HG02852 (cell line): ENCODE results near the gene OPA3.

Experiments
- ATAC-seq: cut with Tn5 transposase; IDR thresholded peaks from one replicate; pipeline ENCODE4 v1.9.1; 2021; ENCODE audit warnings: mild to moderate bottlenecking, moderate library complexity; ENCODE audit not compliant: unreplicated experiment

Gene OPA3

DNA sequence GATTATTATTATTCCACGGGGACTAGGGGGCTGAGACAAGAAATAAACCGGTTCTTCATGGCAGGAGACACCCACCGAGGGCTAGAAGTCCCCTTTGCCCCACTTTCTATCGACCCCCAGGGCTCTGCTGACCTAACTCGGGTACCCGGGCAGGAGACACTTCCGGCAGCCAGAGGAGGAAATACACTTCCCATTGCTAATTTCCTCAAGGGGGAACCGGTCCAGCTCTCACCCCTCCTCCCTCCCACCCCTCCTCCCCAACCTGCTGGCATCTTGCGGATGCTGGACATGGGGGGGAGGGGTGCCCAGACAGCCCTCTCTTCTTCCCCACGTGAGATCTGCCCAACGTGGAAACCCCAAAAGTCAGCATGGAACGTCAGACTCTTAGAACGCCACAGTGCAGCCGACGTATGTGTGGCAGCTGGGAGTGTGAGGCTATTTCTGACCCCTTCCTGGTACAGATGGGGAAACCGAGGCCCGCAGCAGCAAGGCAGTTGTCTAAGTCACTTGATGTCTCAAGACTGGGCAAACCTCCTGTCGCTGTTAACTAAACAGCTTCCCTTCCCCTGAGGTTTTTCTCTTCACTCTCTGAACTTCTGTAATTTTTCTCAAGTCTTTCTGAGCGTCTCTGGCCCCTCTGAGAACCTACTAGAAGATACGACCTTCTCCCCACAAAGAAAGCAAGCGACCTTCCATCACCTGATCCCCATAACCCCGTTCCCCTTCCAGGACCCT lies 13.8 kb upstream of the OPA3 start:
- no peak for ATAC-seq

DNA sequence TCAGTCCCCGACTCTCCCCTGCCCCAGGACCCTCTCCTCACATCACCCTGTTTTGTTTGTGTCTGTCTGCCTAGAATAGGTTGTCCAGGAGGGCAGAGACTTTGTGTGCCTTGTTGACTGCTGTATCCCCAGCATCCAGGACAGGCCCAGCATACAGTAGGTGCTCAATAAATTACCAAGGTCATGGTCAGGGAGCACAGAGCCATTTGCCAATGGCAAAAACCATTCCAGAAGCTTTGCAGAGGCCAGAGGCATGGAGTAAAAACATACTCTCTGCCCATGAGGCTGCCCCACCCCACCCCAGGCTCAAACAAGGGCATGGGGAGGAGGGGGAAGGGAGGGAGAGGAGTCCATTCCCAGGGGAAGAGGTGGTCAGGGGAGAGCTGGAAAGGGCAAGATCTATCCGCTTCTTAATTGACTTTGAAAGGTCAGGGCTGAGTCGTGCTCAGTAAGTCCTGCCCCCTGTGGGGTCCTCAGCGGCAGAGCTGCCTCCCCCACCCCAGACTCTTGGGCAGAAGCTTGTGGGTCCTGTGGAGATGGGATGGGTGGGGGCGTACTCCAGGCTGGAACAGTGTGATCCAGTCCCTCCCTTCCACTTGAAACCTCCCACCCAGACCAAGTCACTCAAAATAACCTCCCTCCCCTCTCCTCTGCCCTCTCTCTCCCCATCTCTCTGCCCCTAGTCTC lies 13.0 kb upstream of the OPA3 start:
- no peak for ATAC-seq

GRCh38 chr19:45595814-45596213 lies 11.2 kb upstream of the OPA3 start:
- ATAC-seq: no peak

DNA sequence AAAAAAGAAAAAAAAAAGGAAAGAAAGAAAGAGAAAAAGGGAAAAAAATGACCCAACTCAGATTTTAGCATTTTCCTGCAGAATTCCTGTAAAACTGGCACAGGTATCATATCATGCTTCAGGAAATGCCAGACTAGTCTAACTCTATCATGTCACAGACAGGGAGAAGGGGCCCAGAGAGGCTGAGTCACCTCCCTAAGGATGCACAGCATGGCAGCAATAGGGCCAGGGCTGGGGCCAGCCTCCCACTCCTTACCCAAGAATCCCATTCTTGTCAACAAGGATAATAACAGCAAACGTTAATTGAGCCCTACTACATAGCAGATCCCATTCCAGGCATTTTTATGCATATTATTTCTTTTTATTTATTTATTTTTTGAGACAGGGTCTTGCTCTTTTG lies 8.9 kb upstream of the OPA3 start:
- ATAC-seq: no peak

DNA sequence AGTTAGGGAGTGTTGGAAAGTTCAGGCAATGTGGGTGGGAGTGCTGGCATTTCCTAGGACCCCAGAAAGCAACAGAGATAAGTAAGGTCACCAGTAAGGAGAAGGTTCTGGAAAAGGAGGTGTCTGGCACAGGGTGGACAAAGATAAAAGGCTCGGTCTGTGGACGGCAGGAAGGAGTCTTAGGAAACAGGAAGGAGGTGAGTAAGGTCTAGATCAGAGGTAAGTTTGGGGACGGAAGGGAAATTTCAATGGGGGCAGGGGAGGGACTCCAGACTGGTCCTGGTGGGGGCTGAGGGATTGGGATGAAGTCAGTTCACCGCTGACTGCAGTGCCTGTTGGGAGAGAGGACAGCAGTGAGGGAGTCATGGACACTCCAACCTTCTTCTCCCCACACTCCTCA lies 7.8 kb upstream of the OPA3 start:
- no peak for ATAC-seq

GRCh38 chr19:45591638-45592005 lies 7.0 kb upstream of the OPA3 start:
- no peak for ATAC-seq

GRCh38 chr19:45591004-45591637 lies 6.5 kb upstream of the OPA3 start:
- ATAC-seq: no peak

- no peak for ATAC-seq
Observed at GRCh38 chr19:45590300-45591003, 5.8 kb upstream of the OPA3 start.

DNA sequence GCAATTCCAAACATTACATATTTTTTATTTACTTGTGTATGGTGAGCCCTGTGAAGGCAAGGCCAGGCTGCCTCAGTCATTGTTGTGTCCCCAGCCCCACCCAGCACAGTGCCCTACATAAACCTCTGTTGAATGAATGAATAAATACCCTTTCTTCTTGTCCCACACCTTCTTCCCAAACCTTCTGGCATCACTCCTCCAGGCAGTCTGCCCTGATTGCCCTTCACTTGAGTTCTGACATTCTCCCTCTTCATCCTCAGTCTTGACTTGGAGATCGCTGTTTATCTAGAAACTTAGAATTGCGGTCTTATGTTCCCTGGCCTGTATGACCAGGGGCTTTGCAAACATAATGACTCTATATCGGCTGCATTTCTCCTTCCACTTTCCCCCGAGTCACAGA lies 5.2 kb upstream of the OPA3 start:
- ATAC-seq: no peak

DNA sequence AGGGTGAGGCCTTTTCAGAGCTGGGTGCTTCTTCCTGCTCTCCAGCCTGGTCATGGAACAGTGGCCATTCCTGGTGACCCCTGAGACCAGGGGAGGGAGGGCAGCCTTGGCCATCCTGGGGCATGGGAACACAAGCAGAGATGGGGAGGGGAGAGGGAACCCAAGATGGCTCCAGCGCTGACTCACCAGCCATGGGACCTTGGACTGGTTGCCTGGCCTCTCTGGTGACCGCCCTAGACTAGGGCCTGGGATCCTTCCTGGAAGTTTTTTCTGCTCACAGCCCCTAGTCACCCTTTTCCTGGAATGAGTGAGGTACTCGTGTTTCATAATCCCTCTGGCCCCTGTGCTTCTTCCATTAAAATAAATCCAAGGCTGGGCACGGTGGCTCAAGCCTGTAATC lies 3.3 kb upstream of the OPA3 start:
- ATAC-seq: no peak

DNA sequence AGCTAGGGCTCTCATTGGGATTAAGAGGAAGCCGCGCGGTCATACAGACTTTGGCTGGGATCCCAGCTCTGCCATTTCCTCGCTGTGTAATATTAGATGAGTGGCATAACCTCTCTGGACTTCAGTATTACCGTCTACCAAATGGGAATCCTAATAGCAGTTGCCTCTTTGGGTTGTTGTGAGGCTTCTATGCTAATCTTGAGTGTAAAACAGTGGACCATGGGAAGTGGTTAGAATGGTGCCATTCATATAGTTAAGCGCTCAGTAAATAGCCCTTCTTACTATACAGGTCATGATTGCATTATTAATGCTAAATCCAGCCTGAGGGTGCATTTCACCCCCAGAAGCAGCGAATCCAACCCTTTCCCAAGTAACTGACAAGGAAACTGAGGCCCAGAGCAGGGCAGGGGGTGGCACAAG lies 566 bp upstream of the OPA3 start:
- ATAC-seq: peak; percentile 6

DNA sequence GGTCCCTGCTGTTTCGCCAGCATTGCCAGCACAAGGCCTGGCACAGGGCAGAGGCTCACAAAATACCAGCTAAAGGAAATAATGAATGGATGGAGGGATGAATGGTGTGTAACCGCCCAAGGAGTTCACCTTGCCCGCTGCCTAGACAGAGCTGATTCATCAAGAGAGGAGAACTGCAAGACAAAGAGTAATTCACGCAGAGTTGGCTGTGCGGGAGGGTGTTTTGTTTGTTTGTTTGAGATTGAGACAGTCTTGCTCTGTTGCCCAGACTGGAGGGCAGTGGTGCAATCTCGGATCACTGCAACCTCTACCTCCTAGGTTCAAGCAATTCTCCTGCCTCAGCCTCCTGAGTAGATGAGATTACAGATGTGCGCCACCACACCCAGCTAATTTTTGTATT lies 3.0 kb downstream of the OPA3 start:
- ATAC-seq: no peak

GRCh38 chr19:45578861-45579260 lies 5.7 kb downstream of the OPA3 start:
- no peak for ATAC-seq

GRCh38 chr19:45577111-45577905 lies 7.3 kb downstream of the OPA3 start:
- ATAC-seq: no peak

DNA sequence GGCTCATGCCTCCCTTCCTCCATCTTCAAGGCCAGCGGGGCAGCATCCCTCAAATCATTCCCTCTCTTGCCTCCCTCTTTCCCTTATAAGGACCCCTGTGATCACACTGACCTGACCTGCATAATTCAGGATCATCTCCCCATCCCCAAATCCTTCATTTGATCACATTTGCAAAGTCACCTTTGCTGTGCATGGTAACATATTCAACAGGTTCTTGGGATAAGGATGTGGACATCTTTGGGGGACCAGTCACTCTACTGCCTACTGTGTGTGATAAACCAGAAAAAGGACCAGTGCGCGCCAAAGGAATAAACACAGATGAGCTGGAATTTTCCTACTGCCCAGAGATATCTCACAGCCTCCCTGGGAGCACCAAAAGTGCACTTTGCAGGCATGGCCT lies 7.9 kb downstream of the OPA3 start:
- ATAC-seq: no peak

DNA sequence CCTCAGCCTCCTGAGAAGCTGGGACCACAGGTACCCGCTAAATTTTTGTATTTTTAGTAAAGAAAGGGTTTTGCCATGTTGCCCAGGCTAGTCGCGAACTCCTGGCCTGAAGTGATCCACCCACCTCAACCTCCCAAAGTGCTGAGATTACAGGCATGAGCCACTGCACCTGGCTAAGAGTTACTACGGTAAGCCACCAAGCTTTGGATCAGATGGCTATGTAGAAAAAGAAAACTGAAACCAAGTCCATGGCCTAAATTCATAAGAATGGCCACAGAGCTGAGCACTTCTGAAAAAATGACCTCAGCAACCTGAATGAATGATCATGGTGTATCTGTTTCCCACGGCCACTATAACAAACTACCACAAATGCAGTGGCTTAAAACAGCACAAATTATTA lies 9.4 kb downstream of the OPA3 start:
- ATAC-seq: no peak

- no peak for ATAC-seq
Observed at GRCh38 chr19:45574526-45574925, 10.1 kb downstream of the OPA3 start.

DNA sequence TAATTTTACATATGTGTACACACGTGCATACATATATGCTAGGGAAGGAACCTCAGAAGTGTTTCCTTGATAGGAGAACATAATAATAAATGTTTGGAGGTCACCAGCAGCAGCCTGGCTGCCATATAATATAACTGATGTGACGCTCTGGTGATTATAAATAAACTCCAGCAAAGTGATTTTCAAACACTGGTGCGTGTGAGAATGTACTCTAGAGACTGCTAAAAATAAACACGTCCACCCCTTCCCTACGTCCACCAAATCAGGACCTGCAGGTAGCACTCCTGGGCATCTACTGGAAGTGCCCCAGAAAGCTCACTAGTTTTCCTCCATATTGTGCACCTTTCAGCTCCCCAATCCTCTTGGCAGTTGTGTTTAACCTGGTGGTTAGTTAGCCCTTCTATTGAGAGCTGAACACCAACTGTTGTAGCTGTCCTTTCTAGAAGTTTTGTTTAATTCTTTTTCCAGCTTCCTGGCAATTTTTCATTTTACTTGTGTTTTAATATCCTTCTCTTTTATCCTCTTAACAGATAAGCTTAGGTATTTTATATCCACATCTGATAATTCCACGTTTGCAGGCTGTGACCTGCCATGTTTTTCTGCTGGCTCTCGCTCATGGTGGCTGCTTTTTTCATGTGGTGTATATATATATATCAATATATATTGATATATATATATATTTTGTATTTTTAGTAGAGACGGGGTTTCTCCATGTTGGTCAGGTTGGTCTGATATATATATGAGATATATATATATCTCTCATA lies 13.0 kb downstream of the OPA3 start:
- no peak for ATAC-seq

- no peak for ATAC-seq
Observed at GRCh38 chr19:45569619-45570421, 14.8 kb downstream of the OPA3 start.
